ENCODE results near the gene USP15.
"Not testable (repeated sequence)": the region's sequence is repeated elsewhere in the genome, so short reads cannot be mapped to it uniquely, and the experiment has no call there.

- not testable (repeated sequence) for TF ChIP-seq CTCF (optimal IDR thresholded peaks at IDR 0.05 in 1 of 3, IDR thresholded peaks at IDR 0.05 in 1 of 3, conservative IDR thresholded peaks at IDR 0.05 in 1 of 3; ENCODE audit: extremely low read depth in 1 of 3, insufficient read depth in 2 of 3, low read length in 3 of 3); EZH2 (IDR thresholded peaks at IDR 0.05; ENCODE audit: low read length)
Observed at GRCh38 chr12:62337643-62338042, 77.4 kb downstream of the USP15 start.
